Neuronal stem cell (in vitro differentiated cells): ENCODE results near the gene SUN3.

Experiments used
- DNase-seq: peaks from one replicate; pipeline ENCODE4 v3.0.0-alpha.2; 2013; ENCODE audit warnings: low spot score
- H2AFZ ChIP-seq: one replicate; pipeline ENCODE4 v1.6.1; 2013; ENCODE audit warnings: mild to moderate bottlenecking, low read length, inconsistent platforms
- H2AK5ac ChIP-seq: 2 replicates; pipeline ENCODE4 v1.6.1; 2013; ENCODE audit warnings: low read depth, mild to moderate bottlenecking, inconsistent platforms, low read length, moderate library complexity, mixed read lengths
- H2BK120ac ChIP-seq: 2 replicates; pipeline ENCODE4 v1.6.1; 2013; ENCODE audit warnings: low read depth, mild to moderate bottlenecking, inconsistent platforms, low read length, moderate library complexity, mixed read lengths
- H2BK12ac ChIP-seq: one replicate; pipeline ENCODE4 v1.6.1; 2013; ENCODE audit warnings: low read length, inconsistent platforms
- H2BK15ac ChIP-seq: 2 replicates; pipeline ENCODE4 v1.6.1; 2013; ENCODE audit warnings: mild to moderate bottlenecking, low read length, inconsistent platforms, mixed read lengths
- H2BK5ac ChIP-seq: one replicate; pipeline ENCODE4 v1.6.1; 2013; ENCODE audit warnings: inconsistent platforms, mild to moderate bottlenecking, low read length, moderate library complexity
- H3K14ac ChIP-seq: one replicate; pipeline ENCODE4 v1.6.1; 2013; ENCODE audit warnings: low read length, inconsistent platforms
- H3K18ac ChIP-seq: 2 replicates; pipeline ENCODE4 v1.6.1; 2013; ENCODE audit warnings: low read length, inconsistent platforms
- H3K23ac ChIP-seq: 2 replicates; pipeline ENCODE4 v1.6.1; 2013; ENCODE audit warnings: low read depth, mild to moderate bottlenecking, mixed read lengths, low read length, inconsistent platforms; ENCODE audit not compliant: poor library complexity
- H3K27ac ChIP-seq: replicated peaks from 3 replicates; pipeline ENCODE4 v1.5.1; 2013; ENCODE audit warnings: low read length, inconsistent platforms
- H3K27me3 ChIP-seq, 3 experiments: 2 replicates each; pipeline ENCODE4 v1.6.1; 2013; ENCODE audit warnings: low read length in 3 of 3, mild to moderate bottlenecking in 2 of 3, inconsistent platforms in 1 of 3, low read depth in 1 of 3, mixed read lengths in 1 of 3, moderate library complexity in 1 of 3; ENCODE audit not compliant: control insufficient read depth in 3 of 3, insufficient read depth in 3 of 3
- H3K36me3 ChIP-seq, 2 donors: replicated peaks in 1 of 2; 2 replicates each; pipeline ENCODE4 v1.6.1; 2013; ENCODE audit warnings: low read length in 2 of 2; ENCODE audit not compliant: control insufficient read depth in 2 of 2, insufficient read depth in 2 of 2
- H3K4ac ChIP-seq: 2 replicates; pipeline ENCODE4 v1.6.1; 2013; ENCODE audit warnings: inconsistent platforms, mild to moderate bottlenecking, low read length, moderate library complexity
- H3K4me1 ChIP-seq, 2 donors: 1 replicate in 1 of 2; 2 replicates in 1 of 2; pipeline ENCODE4 v1.6.1; 2013; ENCODE audit warnings: low read length in 2 of 2, low read depth in 1 of 2; ENCODE audit not compliant: control insufficient read depth in 2 of 2, insufficient read depth in 1 of 2
- H3K4me2 ChIP-seq: one replicate; pipeline ENCODE4 v1.6.1; 2013; ENCODE audit warnings: mild to moderate bottlenecking, low read length, inconsistent platforms; ENCODE audit not compliant: insufficient read depth, poor library complexity, severe bottlenecking
- H3K4me3 ChIP-seq, 2 donors: 2 replicates each; pipeline ENCODE4 v1.5.1; 2013; ENCODE audit warnings: low read length in 2 of 2, mild to moderate bottlenecking in 2 of 2, inconsistent platforms in 1 of 2, moderate library complexity in 1 of 2
- H3K79me1 ChIP-seq: one replicate; pipeline ENCODE4 v1.6.1; 2013; ENCODE audit warnings: low read depth, mild to moderate bottlenecking, inconsistent platforms, low read length, moderate library complexity
- H3K9ac ChIP-seq: one replicate; pipeline ENCODE4 v1.6.1; 2013; ENCODE audit warnings: mild to moderate bottlenecking, low read depth, low read length, inconsistent platforms; ENCODE audit not compliant: poor library complexity
- H3K9me3 ChIP-seq, 2 donors: replicated peaks in 1 of 2; 2 replicates each; pipeline versions ENCODE3 to v1.6.1; 2013; ENCODE audit warnings: low read length in 2 of 2, mild to moderate bottlenecking in 2 of 2, inconsistent platforms in 1 of 2, low read depth in 1 of 2, mixed read lengths in 1 of 2, moderate library complexity in 1 of 2; ENCODE audit not compliant: control insufficient read depth in 2 of 2, insufficient read depth in 1 of 2
- H4K8ac ChIP-seq: one replicate; pipeline ENCODE4 v1.6.1; 2013; ENCODE audit warnings: low read depth, mild to moderate bottlenecking, inconsistent platforms, low read length, moderate library complexity
- H4K91ac ChIP-seq: one replicate; pipeline ENCODE4 v1.6.1; 2013; ENCODE audit warnings: low read length, low read depth, mild to moderate bottlenecking, inconsistent platforms; ENCODE audit not compliant: poor library complexity
- WGBS, 2 donors: extraction: QIAGEN DNeasy Blood & Tissue Kit; methylation state at CpG; one replicate each; pipeline ENCODE4 v1.1.7; 2013; ENCODE audit warnings: missing lambda C conversion rate in 2 of 2, mixed read lengths in 1 of 2; ENCODE audit not compliant: insufficient read length in 2 of 2, insufficient replicate concordance in 1 of 2; ENCODE audit errors: extremely low coverage in 2 of 2; 5-methylcytosine and 5-hydroxymethylcytosine counted together

The SUN3 gene

GRCh38 chr7:48053736-48054135 is 24.8 kb upstream of the SUN3 start:
- no CpG with 5 or more reads among the region's 2 CpGs for WGBS, 2 donors
- H4K91ac ChIP-seq, result no peak overlapping the region

DNA sequence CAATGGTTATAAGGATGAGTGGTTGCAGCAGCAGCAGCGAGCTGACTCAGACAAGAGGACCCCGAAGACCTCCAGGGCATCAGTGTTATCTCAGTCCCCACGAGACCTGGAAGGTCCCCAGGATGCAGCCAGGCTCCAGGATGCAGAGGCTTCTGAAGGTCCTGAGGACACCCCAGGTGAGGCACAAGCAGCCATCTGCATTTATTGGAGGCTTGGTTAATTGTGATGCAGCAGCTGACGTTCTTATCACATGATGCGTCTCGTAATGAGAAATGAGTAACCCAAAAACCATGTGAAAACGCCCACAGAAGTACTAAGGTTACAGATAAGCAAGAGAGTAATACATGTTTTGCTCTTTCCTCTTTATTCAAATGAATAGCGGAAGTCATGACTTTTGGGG is 23.8 kb upstream of the SUN3 start:
- H3K27ac ChIP-seq, result no peak overlapping the region
- no peak overlapping the region for H3K14ac ChIP-seq
- H2AK5ac ChIP-seq, result no peak overlapping the region
- no peak overlapping the region for H2BK5ac ChIP-seq
- no peak overlapping the region for H2AFZ ChIP-seq
- H3K9me3 ChIP-seq, result no peaks in the 10 kb centered on the region
- no CpG with 5 or more reads among the region's 8 CpGs for WGBS, 2 donors
- no peak for DNase-seq
- no peaks in the 10 kb centered on the region for H3K4me1 ChIP-seq
- no peak overlapping the region for H2BK15ac ChIP-seq
- H3K79me1 ChIP-seq, result no peaks in the 10 kb centered on the region
- no peak overlapping the region for H3K4me3 ChIP-seq
- no peak overlapping the region for H3K9ac ChIP-seq
- H4K8ac ChIP-seq, result no peak overlapping the region
- no peak overlapping the region for H3K18ac ChIP-seq
- H3K23ac ChIP-seq, result no peak overlapping the region
- no peak overlapping the region for H2BK120ac ChIP-seq
- H2BK12ac ChIP-seq, result no peak overlapping the region
- H4K91ac ChIP-seq, result no peak overlapping the region
- peaks cover 0 to 3% (median 0%) of the 10 kb centered on the region in 3 experiments for H3K27me3 ChIP-seq
- H3K36me3 ChIP-seq, result no peaks in the 10 kb centered on the region
- H3K4me2 ChIP-seq, result no peak overlapping the region
- H3K4ac ChIP-seq, result no peak overlapping the region

More at GRCh38 chr7:48053736-48054135, 24.8 kb upstream of the SUN3 start:
- H2AK5ac ChIP-seq, result no peak overlapping the region
- no peak overlapping the region for H4K8ac ChIP-seq
- no peaks in the 10 kb centered on the region for H3K9me3 ChIP-seq
- no peak overlapping the region for H3K4ac ChIP-seq
- H3K27me3 ChIP-seq, result peaks cover 0 to 3% (median 0%) of the 10 kb centered on the region in 3 experiments
- no peaks in the 10 kb centered on the region for H3K36me3 ChIP-seq
- no peak overlapping the region for H2BK120ac ChIP-seq
- no peak overlapping the region for H3K18ac ChIP-seq
- no peaks in the 10 kb centered on the region for H3K4me1 ChIP-seq
- no peak overlapping the region for H3K4me3 ChIP-seq
- H2BK12ac ChIP-seq, result no peak overlapping the region
- no peak overlapping the region for H3K27ac ChIP-seq
- no peaks in the 10 kb centered on the region for H3K79me1 ChIP-seq
- no peak overlapping the region for H3K23ac ChIP-seq
- H3K9ac ChIP-seq, result no peak overlapping the region
- H2BK15ac ChIP-seq, result no peak overlapping the region
- H2AFZ ChIP-seq, result no peak overlapping the region
- H3K14ac ChIP-seq, result no peak overlapping the region
- H2BK5ac ChIP-seq, result no peak overlapping the region
- no peak overlapping the region for H3K4me2 ChIP-seq
- no peak for DNase-seq

GRCh38 chr7:48049850-48050249 is 20.9 kb upstream of the SUN3 start:
- Histone ChIP-seq H2BK12ac (no peak overlapping the region), H4K8ac (no peak overlapping the region), H2BK15ac (no peak overlapping the region), H3K79me1 (no peaks in the 10 kb centered on the region), H2BK120ac (no peak overlapping the region), H2AK5ac (no peak overlapping the region), H3K9ac (no peak overlapping the region), H3K14ac (peak overlapping the region; percentile 60), H3K23ac (no peak overlapping the region), H3K27me3 (peaks cover 0 to 6% (median 0%) of the 10 kb centered on the region in 3 experiments), H2BK5ac (no peak overlapping the region), H2AFZ (peak overlapping the region; percentile 49), H3K4ac (no peak overlapping the region), H3K9me3 (no peaks in the 10 kb centered on the region), H3K18ac (peak overlapping the region; percentile 23), H3K27ac (no peak overlapping the region), H3K36me3 (no peaks in the 10 kb centered on the region), H4K91ac (no peak overlapping the region), H3K4me3 (no peak overlapping the region), H3K4me1 (no peaks in the 10 kb centered on the region), H3K4me2 (no peak overlapping the region)
- no CpG with 5 or more reads among the region's 8 CpGs for WGBS, 2 donors
- DNase-seq, result no peak

DNA sequence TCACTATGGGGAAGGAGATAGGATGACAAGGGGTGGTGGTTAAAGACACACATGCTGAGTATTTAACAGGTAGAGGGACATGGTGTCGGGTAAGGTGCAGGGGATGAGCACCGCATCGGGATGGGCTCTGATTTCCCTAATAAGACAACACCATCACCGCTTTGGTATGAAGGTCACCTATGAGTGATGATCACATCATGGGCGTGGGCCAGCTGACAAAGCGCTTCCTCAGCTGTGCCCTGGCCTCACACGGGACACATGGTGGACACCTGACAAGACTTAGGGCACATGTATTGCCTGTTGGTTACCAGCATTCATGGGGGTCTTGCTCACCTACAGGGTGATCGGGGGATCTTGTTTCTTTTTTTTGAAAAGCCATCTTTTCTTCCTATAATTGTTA is 19.2 kb upstream of the SUN3 start:
- Histone ChIP-seq H3K9ac (no peak overlapping the region), H3K4me3 (no peak overlapping the region), H2AFZ (no peak overlapping the region), H3K4me2 (no peak overlapping the region), H2BK5ac (no peak overlapping the region), H3K36me3 (no peaks in the 10 kb centered on the region), H3K79me1 (no peaks in the 10 kb centered on the region), H2BK15ac (no peak overlapping the region), H3K23ac (no peak overlapping the region), H4K91ac (no peak overlapping the region), H3K27ac (no peak overlapping the region), H3K18ac (no peak overlapping the region), H3K27me3 (peaks cover 0 to 6% (median 0%) of the 10 kb centered on the region in 3 experiments), H2AK5ac (no peak overlapping the region), H2BK120ac (no peak overlapping the region), H3K4me1 (no peaks in the 10 kb centered on the region), H3K4ac (no peak overlapping the region), H3K14ac (no peak overlapping the region), H2BK12ac (no peak overlapping the region), H3K9me3 (no peaks in the 10 kb centered on the region), H4K8ac (no peak overlapping the region)
- WGBS, 2 donors, result no CpG with 5 or more reads among the region's 8 CpGs
- DNase-seq, result no peak
